Astrocyte (in vitro differentiated cells and primary cell): ENCODE data around the gene GON4L.

ENCODE experiments used
- CTCF ChIP-seq: IDR thresholded peaks from 2 replicates; pipeline ENCODE4 v1.5.1; 2011; ENCODE audit warnings: low read depth, mild to moderate bottlenecking, inconsistent platforms, low read length, moderate library complexity; ENCODE audit not compliant: insufficient read depth
- EZH2 ChIP-seq: IDR thresholded peaks from 2 replicates; pipeline ENCODE4 v1.6.1; 2012; ENCODE audit warnings: mild to moderate bottlenecking, low read length, inconsistent platforms; ENCODE audit not compliant: insufficient read depth

GRCh38 chr1:155844860-155845421 lies 12.1 kb downstream of the GON4L start:
- TF ChIP-seq CTCF (no peak), EZH2 (no peak)
